WERI-Rb-1 (cell line): ENCODE results near the gene PDIA6.

Source experiments
- DNase-seq: peaks from one replicate; pipeline ENCODE4 v3.0.0-alpha.2; 2020
- H3K27ac ChIP-seq: fragments of 250-450 bp; sonication (Bioruptor Pico); 2 replicates; pipeline ENCODE4 v1.5.1; 2020; ENCODE audit warnings: mild to moderate bottlenecking, moderate library complexity
- H3K27me3 ChIP-seq: fragments of 250-450 bp; sonication (Bioruptor Pico); 2 replicates; pipeline ENCODE4 v1.5.1; 2021; ENCODE audit warnings: mild to moderate bottlenecking, low read depth, moderate library complexity; ENCODE audit not compliant: insufficient read depth, severe bottlenecking
- H3K36me3 ChIP-seq: fragments of 250-450 bp; sonication (Bioruptor Pico); 2 replicates; pipeline ENCODE4 v1.5.1; 2020; ENCODE audit warnings: mild to moderate bottlenecking, moderate library complexity
- H3K4me3 ChIP-seq: 2 replicates; pipeline ENCODE4 v1.5.1; 2011; ENCODE audit warnings: low read depth, mild to moderate bottlenecking, control low read depth, low read length
- H3K9me3 ChIP-seq: fragments of 250-450 bp; sonication (Bioruptor Pico); 2 replicates; pipeline ENCODE4 v1.5.1; 2021; ENCODE audit warnings: mild to moderate bottlenecking, moderate library complexity; ENCODE audit not compliant: severe bottlenecking
- CTCF ChIP-seq: IDR thresholded peaks from 2 replicates; pipeline ENCODE4 v1.5.1; 2011; ENCODE audit warnings: low read depth, mild to moderate bottlenecking, control low read depth, inconsistent platforms, low read length

PDIA6 gene

GRCh38 chr2:10830641-10831399, 18.2 kb upstream of the PDIA6 start:
- DNase-seq, result no peak
- H3K27me3 ChIP-seq, result no peaks in the 10 kb centered on the region
- H3K4me3 ChIP-seq, result no peak overlapping the region
- no peaks in the 10 kb centered on the region for H3K36me3 ChIP-seq
- TF ChIP-seq CTCF, result no peak
- no peaks in the 10 kb centered on the region for H3K9me3 ChIP-seq
- H3K27ac ChIP-seq, result no peak overlapping the region

GRCh38 chr2:10830203-10830602, 17.6 kb upstream of the PDIA6 start:
- Histone ChIP-seq H3K4me3 (no peak overlapping the region), H3K27ac (no peak overlapping the region), H3K36me3 (no peaks in the 10 kb centered on the region), H3K27me3 (no peaks in the 10 kb centered on the region), H3K9me3 (no peaks in the 10 kb centered on the region)
- TF ChIP-seq CTCF, result no peak
- no peak for DNase-seq

GRCh38 chr2:10829299-10829698, 16.7 kb upstream of the PDIA6 start:
- H3K4me3 ChIP-seq, result no peak overlapping the region
- H3K27ac ChIP-seq, result no peak overlapping the region
- DNase-seq, result no peak
- no peaks in the 10 kb centered on the region for H3K27me3 ChIP-seq
- no peaks in the 10 kb centered on the region for H3K36me3 ChIP-seq
- no peaks in the 10 kb centered on the region for H3K9me3 ChIP-seq
- TF ChIP-seq CTCF, result no peak

- Histone ChIP-seq H3K36me3 (no peaks in the 10 kb centered on the region), H3K9me3 (no peaks in the 10 kb centered on the region), H3K27ac (no peak overlapping the region), H3K4me3 (no peak overlapping the region), H3K27me3 (no peaks in the 10 kb centered on the region)
- no peak for DNase-seq
- TF ChIP-seq CTCF, result no peak
Measured at GRCh38 chr2:10828346-10828745, 15.8 kb upstream of the PDIA6 start.

- no peak for DNase-seq
- Histone ChIP-seq H3K27me3 (no peaks in the 10 kb centered on the region), H3K4me3 (no peak overlapping the region), H3K9me3 (no peaks in the 10 kb centered on the region), H3K27ac (no peak overlapping the region), H3K36me3 (no peaks in the 10 kb centered on the region)
- no peak for TF ChIP-seq CTCF
Measured at GRCh38 chr2:10826625-10827024, 14.0 kb upstream of the PDIA6 start.

GRCh38 chr2:10826026-10826425, 13.4 kb upstream of the PDIA6 start:
- DNase-seq, result no peak
- Histone ChIP-seq H3K4me3 (no peak overlapping the region), H3K36me3 (no peaks in the 10 kb centered on the region), H3K27me3 (no peaks in the 10 kb centered on the region), H3K9me3 (no peaks in the 10 kb centered on the region), H3K27ac (no peak overlapping the region)
- TF ChIP-seq CTCF, result no peak
